HEK293T (cell line): Measurements from ENCODE around the gene FTMT.

Experiments
- BHLHE40 ChIP-seq: fragments of 450-650 bp; IDR thresholded peaks from 2 replicates; pipeline ENCODE4 v1.6.1; 2016; ENCODE audit warnings: mild to moderate bottlenecking, moderate library complexity, borderline replicate concordance
- ELF4 ChIP-seq: fragments of 450-650 bp; IDR thresholded peaks from 2 replicates; pipeline ENCODE4 v1.6.1; 2017; ENCODE audit warnings: antibody characterized with exemption
- FOXA1 ChIP-seq: fragments of 450-650 bp; IDR thresholded peaks from 2 replicates; pipeline ENCODE4 v1.6.1; 2016; ENCODE audit warnings: mild to moderate bottlenecking
- FOXK2 ChIP-seq: fragments of 450-650 bp; IDR thresholded peaks from 2 replicates; pipeline ENCODE4 v1.6.1; 2016; ENCODE audit warnings: mild to moderate bottlenecking
- FOXM1 ChIP-seq: fragments of 450-650 bp; IDR thresholded peaks from 2 replicates; pipeline ENCODE4 v1.6.1; 2017; ENCODE audit warnings: mild to moderate bottlenecking, borderline replicate concordance
- HDGF ChIP-seq: fragments of 450-650 bp; IDR thresholded peaks from 2 replicates; pipeline ENCODE4 v1.6.1; 2017; ENCODE audit warnings: antibody characterized with exemption, borderline replicate concordance
- L3MBTL2 ChIP-seq: fragments of 450-650 bp; conservative IDR thresholded peaks from 2 replicates; pipeline ENCODE4 v1.6.1; 2016; ENCODE audit warnings: mild to moderate bottlenecking
- LEF1 ChIP-seq: fragments of 450-650 bp; IDR thresholded peaks from 2 replicates; pipeline ENCODE4 v1.6.1; 2017; ENCODE audit warnings: mild to moderate bottlenecking, borderline replicate concordance
- SP1 ChIP-seq: fragments of 450-650 bp; IDR thresholded peaks from 2 replicates; pipeline ENCODE4 v1.6.1; 2017
- SUZ12 ChIP-seq: fragments of 450-650 bp; IDR thresholded peaks from 2 replicates; pipeline ENCODE4 v1.6.1; 2016; ENCODE audit warnings: mild to moderate bottlenecking
- ZNF384 ChIP-seq: fragments of 450-650 bp; IDR thresholded peaks from 2 replicates; pipeline ENCODE4 v1.6.1; 2016

GRCh38 chr5:121885630-121886029 is 33.9 kb downstream of the FTMT start:
- TF ChIP-seq SP1 (no peak), ELF4 (no peak), HDGF (no peak), FOXA1 (no peak), ZNF384 (no peak), SUZ12 (no peak), FOXK2 (no peak), LEF1 (no peak), BHLHE40 (no peak), FOXM1 (no peak), L3MBTL2 (no peak)
